Left lung (tissue), 10 donors: ENCODE results near the gene CYP19A1. TPM values are rescaled to one million over a fixed set of nuclear protein-coding genes. Genes with fewer than 3 reads are reported as not detected.

Experiments used
- ATAC-seq: fragments of 200-7000 bp; cut with Tn5 transposase; one replicate; pipeline ENCODE4 v1.9.1; 2020; ENCODE audit warnings: moderate library complexity
- DNase-seq, 4 donors: peaks; one replicate each; pipeline ENCODE4 v3.0.0-alpha.2; 2013 to 2020
- H3K27ac ChIP-seq, 2 donors: fragments of 200-600 bp; sonication (generic) in 1 of 2; one replicate each; pipeline versions ENCODE4 v1.5.0 to v1.8.0; 2020 to 2021
- H3K27me3 ChIP-seq, 2 donors: fragments of 200-600 bp; sonication (generic) in 1 of 2; one replicate each; pipeline versions ENCODE4 v1.5.0 to v1.8.0; 2020 to 2021
- H3K36me3 ChIP-seq, 2 donors: fragments of 200-600 bp; sonication (generic) in 1 of 2; one replicate each; pipeline versions ENCODE4 v1.5.0 to v1.8.0; 2020 to 2021
- H3K4me1 ChIP-seq, 2 donors: fragments of 200-600 bp; one replicate each; pipeline ENCODE4 v1.8.0; 2021
- H3K4me3 ChIP-seq, 2 donors: fragments of 200-600 bp; sonication (generic) in 1 of 2; one replicate each; pipeline versions ENCODE4 v1.5.0 to v1.8.0; 2020 to 2021; ENCODE audit warnings: mild to moderate bottlenecking in 1 of 2
- H3K9me3 ChIP-seq, 2 donors: fragments of 200-600 bp; sonication (generic) in 1 of 2; one replicate each; pipeline versions ENCODE4 v1.5.0 to v1.8.0; 2020 to 2021
- intact Hi-C, 2 donors: fragments of 100-400 bp; cut with DNase I; formaldehyde crosslinking; loops; one replicate each; pipeline versions ENCODE4 v1.11.2 to v1.14.2; 2022
- polyA plus RNA-seq, 6 donors: library from polyadenylated mRNA; unstranded; fragments of 120-200 nt; gene quantifications; one replicate each; pipeline ENCODE4 v1.2.1, GENCODE V29; 2013; ENCODE audit not compliant: insufficient read length in 6 of 6
- total RNA-seq, 2 donors: library from RNA; stranded (reverse); fragmentation: NEBNext Ultra II Directional; extraction: Animal tissue kit (Norgen Biotek cat#: 25700); gene quantifications; one replicate each; pipeline ENCODE4 v1.2.1, GENCODE V29; 2021
- TF ChIP-seq, protein P1 (sequence below), 2 donors: fragments of 200-600 bp; sonication (generic) in 1 of 2; IDR thresholded peaks; one replicate each; pipeline versions ENCODE4 v1.5.0 to v1.8.0; 2021; ENCODE audit warnings: antibody characterized with exemption in 2 of 2
- donor health status: DM: no; HTN: yes; CAD: no.
- donor health status: DM: no; HTN: no; CAD: no.

Gene CYP19A1
- total and polyA plus RNA-seq, 8 donors = 0.13 to 7.1 (median 0.47) TPM; not detected in 2

DNA sequence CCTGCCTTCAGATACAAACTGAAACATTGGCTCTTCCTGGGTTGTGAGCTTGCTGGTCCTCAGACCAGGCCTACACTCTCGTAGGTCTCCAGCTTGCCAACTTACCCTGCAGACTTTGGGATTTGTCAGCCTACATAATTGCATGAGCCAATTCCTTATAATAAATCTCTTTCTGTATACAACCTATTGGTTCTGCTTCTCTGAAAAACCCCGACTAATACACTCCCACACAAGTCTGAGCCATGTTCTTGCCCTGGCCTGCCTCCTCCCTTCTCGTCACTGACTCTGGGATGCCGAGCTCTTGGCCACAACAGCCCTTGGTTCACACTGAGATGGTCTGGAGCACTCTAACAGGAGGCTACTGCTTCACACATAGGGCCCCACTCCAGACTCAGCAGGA, 9.5 kb downstream of the CYP19A1 start:
- TF ChIP-seq, protein P1, sequence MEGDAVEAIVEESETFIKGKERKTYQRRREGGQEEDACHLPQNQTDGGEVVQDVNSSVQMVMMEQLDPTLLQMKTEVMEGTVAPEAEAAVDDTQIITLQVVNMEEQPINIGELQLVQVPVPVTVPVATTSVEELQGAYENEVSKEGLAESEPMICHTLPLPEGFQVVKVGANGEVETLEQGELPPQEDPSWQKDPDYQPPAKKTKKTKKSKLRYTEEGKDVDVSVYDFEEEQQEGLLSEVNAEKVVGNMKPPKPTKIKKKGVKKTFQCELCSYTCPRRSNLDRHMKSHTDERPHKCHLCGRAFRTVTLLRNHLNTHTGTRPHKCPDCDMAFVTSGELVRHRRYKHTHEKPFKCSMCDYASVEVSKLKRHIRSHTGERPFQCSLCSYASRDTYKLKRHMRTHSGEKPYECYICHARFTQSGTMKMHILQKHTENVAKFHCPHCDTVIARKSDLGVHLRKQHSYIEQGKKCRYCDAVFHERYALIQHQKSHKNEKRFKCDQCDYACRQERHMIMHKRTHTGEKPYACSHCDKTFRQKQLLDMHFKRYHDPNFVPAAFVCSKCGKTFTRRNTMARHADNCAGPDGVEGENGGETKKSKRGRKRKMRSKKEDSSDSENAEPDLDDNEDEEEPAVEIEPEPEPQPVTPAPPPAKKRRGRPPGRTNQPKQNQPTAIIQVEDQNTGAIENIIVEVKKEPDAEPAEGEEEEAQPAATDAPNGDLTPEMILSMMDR (IDR thresholded peaks at IDR 0.05) = no peak
- Histone ChIP-seq H3K4me3 (no peak overlapping the region), H3K36me3 (no peaks in the 10 kb centered on the region), H3K9me3 (no peaks in the 10 kb centered on the region), H3K4me1 (peaks cover 0 to 17% of the 10 kb centered on the region in 2 donors), H3K27ac (no peak overlapping the region), H3K27me3 (no peaks in the 10 kb centered on the region)
- ATAC-seq (no peak), DNase-seq (no peak)
- intact Hi-C loops = no loop called here

DNA sequence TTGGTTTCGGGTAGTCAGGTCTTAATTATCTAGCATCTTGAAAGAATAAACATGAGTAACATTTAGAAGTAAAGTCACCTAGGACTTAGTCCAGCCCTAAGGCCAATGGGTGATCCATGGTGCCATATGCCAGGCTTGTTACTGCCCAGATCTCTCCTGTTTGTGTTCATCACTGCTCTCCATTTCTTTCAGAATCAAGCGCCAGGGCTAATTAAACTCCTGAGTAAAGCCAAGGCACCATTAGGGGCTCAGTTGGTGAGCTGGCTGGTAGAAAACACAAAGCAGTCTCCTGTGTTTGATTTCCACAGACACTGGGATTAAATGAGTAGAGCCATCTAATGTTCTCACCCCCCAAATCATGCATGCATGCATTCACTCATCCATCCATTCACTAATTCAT, 11.3 kb downstream of the CYP19A1 start:
- Histone ChIP-seq H3K9me3 (no peaks in the 10 kb centered on the region), H3K4me1 (peaks cover 0 to 17% of the 10 kb centered on the region in 2 donors), H3K36me3 (no peaks in the 10 kb centered on the region), H3K4me3 (no peak overlapping the region), H3K27me3 (no peaks in the 10 kb centered on the region), H3K27ac (no peak overlapping the region)
- ATAC-seq (no peak), DNase-seq (no peak)
- TF ChIP-seq, protein P1 (IDR thresholded peaks at IDR 0.05) = no peak
- intact Hi-C loops = no loop called here

DNA sequence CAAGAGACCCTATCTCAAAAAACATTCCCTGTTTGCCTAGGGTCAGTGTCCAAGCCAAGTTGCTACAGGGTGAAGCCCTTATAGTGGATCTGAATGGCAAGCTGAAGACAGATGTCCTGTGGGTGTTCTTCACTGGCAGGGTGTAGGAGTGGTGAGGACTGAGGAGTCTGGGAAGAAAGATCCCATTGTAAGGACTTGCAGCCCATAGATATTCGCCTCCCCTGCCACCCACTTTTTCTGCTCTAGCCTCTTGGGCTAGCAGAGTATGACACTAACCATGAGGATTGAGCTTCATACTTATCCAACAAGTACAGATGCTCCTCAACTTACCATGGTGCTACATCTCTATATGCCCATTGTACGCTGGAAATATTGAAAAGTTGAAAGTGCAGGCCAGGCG, 13.2 kb downstream of the CYP19A1 start:
- intact Hi-C loops = no loop called here
- ATAC-seq (no peak), DNase-seq (no peak)
- no peak overlapping the region for H3K4me3 ChIP-seq
- H3K27me3 ChIP-seq = no peaks in the 10 kb centered on the region
- H3K36me3 ChIP-seq = no peaks in the 10 kb centered on the region
- H3K27ac ChIP-seq = no peak overlapping the region
- H3K4me1 ChIP-seq = peaks cover 0 to 26% of the 10 kb centered on the region in 2 donors
- TF ChIP-seq, protein P1 (IDR thresholded peaks at IDR 0.05) = no peak
- no peaks in the 10 kb centered on the region for H3K9me3 ChIP-seq

DNA sequence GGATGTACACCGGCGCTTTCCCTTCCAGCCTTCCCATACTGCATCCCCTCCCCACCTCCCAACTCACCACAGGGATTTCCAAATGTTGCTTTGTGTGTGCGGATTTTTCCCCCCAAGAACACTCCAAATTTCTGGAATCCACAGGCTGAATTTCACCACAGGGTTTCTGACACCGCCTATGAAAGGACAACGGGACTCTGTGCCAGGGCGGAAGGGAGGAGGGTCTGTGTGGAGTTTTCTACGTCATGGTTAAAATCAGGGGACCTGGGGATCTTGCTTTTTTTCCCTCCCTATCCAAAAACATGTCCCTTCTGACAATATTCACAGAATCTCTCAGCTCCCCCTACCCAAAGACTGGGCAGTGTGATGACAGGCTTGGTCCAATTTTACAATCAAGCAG, 14.6 kb downstream of the CYP19A1 start:
- intact Hi-C loops = no loop called here
- TF ChIP-seq, protein P1 (IDR thresholded peaks at IDR 0.05) = no peak
- Histone ChIP-seq H3K27ac (peak overlapping the region; percentile 27 to 83), H3K36me3 (no peaks in the 10 kb centered on the region), H3K4me1 (peaks cover 0 to 26% of the 10 kb centered on the region in 2 donors), H3K27me3 (no peaks in the 10 kb centered on the region), H3K9me3 (no peaks in the 10 kb centered on the region), H3K4me3 (no peak overlapping the region)
- DNase-seq = no peak
- ATAC-seq = no peak

- H3K27ac ChIP-seq = peak overlapping the region; percentile 27 to 83
- ATAC-seq (peak; percentile 62), DNase-seq (peak in 2 of 4 donors; percentile 56 to 61)
- H3K4me3 ChIP-seq = no peak overlapping the region
- peaks cover 0 to 26% of the 10 kb centered on the region in 2 donors for H3K4me1 ChIP-seq
- intact Hi-C loops = no loop called here
- TF ChIP-seq, protein P1 (IDR thresholded peaks at IDR 0.05) = no peak
- no peaks in the 10 kb centered on the region for H3K36me3 ChIP-seq
- H3K27me3 ChIP-seq = no peaks in the 10 kb centered on the region
- no peaks in the 10 kb centered on the region for H3K9me3 ChIP-seq
These were observed 15.6 kb downstream of the CYP19A1 start for GRCh38 chr15:51322621-51323296.
